Stomach (tissue), 9 donors: ENCODE data around the gene ACACA. TPM values are rescaled to one million over a fixed set of nuclear protein-coding genes. Genes with fewer than 3 reads are reported as not detected.

Experiments used
- DNase-seq, 2 donors: peaks; one replicate each; pipeline versions ENCODE4 v3.0.0 to v3.0.0-alpha.2; 2013 to 2019
- H3K27ac ChIP-seq, 5 donors: fragments of 200-600 bp in 4 of 5; sonication (generic) in 4 of 5; one replicate each; pipeline ENCODE4 v1.5.1; 2013 to 2019; ENCODE audit warnings: mild to moderate bottlenecking in 1 of 5, moderate library complexity in 1 of 5
- H3K27me3 ChIP-seq, 3 donors: fragments of 200-600 bp; sonication (generic); one replicate each; pipeline ENCODE4 v1.5.1; 2017 to 2019; ENCODE audit warnings: mixed run types in 1 of 3
- H3K36me3 ChIP-seq, 4 donors: fragments of 200-600 bp; sonication (generic); 1 replicate in 3 of 4; 2 replicates in 1 of 4; pipeline ENCODE4 v1.5.1; 2016 to 2019
- H3K4me1 ChIP-seq, 4 donors: fragments of 200-600 bp; sonication (generic); one replicate each; pipeline ENCODE4 v1.5.1; 2016 to 2019
- H3K4me3 ChIP-seq, 4 donors: fragments of 200-600 bp; sonication (generic) in 3 of 4; one replicate each; pipeline ENCODE4 v1.5.1; 2016 to 2019; ENCODE audit warnings: mild to moderate bottlenecking in 1 of 4
- H3K9me3 ChIP-seq, 4 donors: fragments of 200-600 bp; sonication (generic); one replicate each; pipeline ENCODE4 v1.5.1; 2016 to 2019
- CTCF ChIP-seq, 7 experiments: fragments of 450-650 bp in 4 of 7; fragments of 200-600 bp in 3 of 7; sonication (generic) in 3 of 7; IDR thresholded peaks; one replicate each; pipeline ENCODE4 v1.5.1; 2016 to 2019; ENCODE audit warnings: antibody characterized with exemption in 7 of 7, control low read depth in 2 of 7, mild to moderate bottlenecking in 1 of 7
- EP300 ChIP-seq: sonication (generic); formaldehyde crosslinking; IDR thresholded peaks from one replicate; pipeline ENCODE4 v1.6.1; 2017; ENCODE audit warnings: antibody characterized with exemption
- POLR2A ChIP-seq, 4 donors: fragments of 450-650 bp; IDR thresholded peaks; one replicate each; pipeline ENCODE4 v1.6.1; 2016; ENCODE audit warnings: antibody characterized with exemption in 4 of 4, control low read depth in 2 of 4, mild to moderate bottlenecking in 1 of 4, moderate library complexity in 1 of 4
- POLR2AphosphoS5 ChIP-seq, 3 donors: sonication (generic); formaldehyde crosslinking; IDR thresholded peaks; one replicate each; pipeline ENCODE4 v1.6.1; 2016; ENCODE audit warnings: antibody characterized with exemption in 3 of 3
- WGBS, 5 donors: extraction: QIAGEN DNeasy Blood & Tissue Kit in 3 of 5; methylation state at CpG; one replicate each; pipeline versions ENCODE4 v1.1.5 to v1.1.7; 2013 to 2018; 5-methylcytosine and 5-hydroxymethylcytosine counted together
- intact Hi-C: fragments of 100-400 bp; cut with DNase I; formaldehyde crosslinking; loops from one replicate; pipeline ENCODE4 v1.15.1; 2023; ENCODE audit warnings: low total_unique reads
- polyA plus RNA-seq, 3 donors: library from polyadenylated mRNA; stranded (reverse); fragments of 200-250 nt; gene quantifications; one replicate each; pipeline ENCODE4 v1.2.3, GENCODE V29; 2013
- total RNA-seq, 5 donors: library from RNA; depleted of rRNA; stranded (reverse); fragments of >200 nt; gene quantifications; one replicate each; pipeline versions ENCODE4 v1.1.0 to v1.2.3, GENCODE V29; 2014 to 2016
- donor health status: healthy with polysubstance abuse.
- donor health status: Bipolar disorder and iron deficiency.
- donor health status: healthy.

ACACA gene
- total and polyA plus RNA-seq, 8 donors = 9.9 to 59.8 (median 27.7) TPM

- 81 to 89% (median 88%) methylated on average over 2 of the region's 2 CpGs for WGBS, 5 donors
- Histone ChIP-seq H3K4me3 (no peak overlapping the region), H3K9me3 (no peaks in the 10 kb centered on the region), H3K27me3 (no peaks in the 10 kb centered on the region), H3K4me1 (peaks cover 0 to 5% (median 0%) of the 10 kb centered on the region in 4 donors), H3K36me3 (peaks cover 0 to 9% (median 4%) of the 10 kb centered on the region in 4 donors), H3K27ac (no peak overlapping the region)
- intact Hi-C loops = no loop called here
- no peak for DNase-seq
- TF ChIP-seq EP300 (no peak), CTCF (IDR thresholded peaks at IDR 0.05) (no peak)
Measured at GRCh38 chr17:37170881-37171425, 235.7 kb downstream of the ACACA start.

GRCh38 chr17:37168731-37169353 lies 237.8 kb downstream of the ACACA start:
- Histone ChIP-seq H3K36me3 (no peaks in the 10 kb centered on the region), H3K27ac (no peak overlapping the region), H3K27me3 (no peaks in the 10 kb centered on the region), H3K4me1 (peaks cover 0 to 5% (median 1%) of the 10 kb centered on the region in 4 donors), H3K9me3 (no peaks in the 10 kb centered on the region), H3K4me3 (no peak overlapping the region)
- intact Hi-C loops = no loop called here
- TF ChIP-seq CTCF (IDR thresholded peaks at IDR 0.05) = no peak
- TF ChIP-seq EP300 = no peak
- WGBS, 5 donors = 16 to 45% (median 22%) methylated on average over 3 of the region's 3 CpGs
- peak in 1 of 2 donors; percentile 11 for DNase-seq

GRCh38 chr17:37167756-37168155 lies 238.9 kb downstream of the ACACA start:
- H3K27me3 ChIP-seq = no peaks in the 10 kb centered on the region
- intact Hi-C loops = no loop called here
- no peak for TF ChIP-seq POLR2A (IDR thresholded peaks at IDR 0.05)
- no peak for TF ChIP-seq POLR2AphosphoS5 (IDR thresholded peaks at IDR 0.05)
- no peak for TF ChIP-seq CTCF (IDR thresholded peaks at IDR 0.05)
- TF ChIP-seq EP300 = no peak
- peaks cover 0 to 6% (median 0%) of the 10 kb centered on the region in 4 donors for H3K36me3 ChIP-seq
- peaks cover 0 to 5% (median 1%) of the 10 kb centered on the region in 4 donors for H3K4me1 ChIP-seq
- H3K9me3 ChIP-seq = no peaks in the 10 kb centered on the region
- WGBS, 5 donors = 95 to 100% (median 98%) methylated on average over 1 of the region's 1 CpG
- H3K4me3 ChIP-seq = no peak overlapping the region
- no peak for DNase-seq
- H3K27ac ChIP-seq = no peak overlapping the region

GRCh38 chr17:37164057-37164456 lies 242.6 kb downstream of the ACACA start:
- H3K27me3 ChIP-seq = no peaks in the 10 kb centered on the region
- DNase-seq = no peak
- no peak overlapping the region for H3K4me3 ChIP-seq
- intact Hi-C loops = no loop called here
- H3K36me3 ChIP-seq = peaks cover 0 to 31% (median 15%) of the 10 kb centered on the region in 4 donors
- H3K9me3 ChIP-seq = no peaks in the 10 kb centered on the region
- H3K4me1 ChIP-seq = peaks cover 0 to 3% (median 1%) of the 10 kb centered on the region in 4 donors
- WGBS, 5 donors = 91 to 100% (median 95%) methylated on average over 2 of the region's 2 CpGs
- H3K27ac ChIP-seq = no peak overlapping the region
- TF ChIP-seq POLR2A (IDR thresholded peaks at IDR 0.05) = no peak
- TF ChIP-seq CTCF (IDR thresholded peaks at IDR 0.05) = no peak
- no peak for TF ChIP-seq EP300
- TF ChIP-seq POLR2AphosphoS5 (IDR thresholded peaks at IDR 0.05) = no peak
